Gastrocnemius medialis (tissue), 4 donors: ENCODE data around the gene MNAT1.

Experiments used
- CTCF ChIP-seq, 5 experiments: fragments of 450-650 bp in 3 of 5; fragments of 200-600 bp in 2 of 5; sonication (generic) in 2 of 5; IDR thresholded peaks in 4 of 5; conservative IDR thresholded peaks in 1 of 5; 1 replicate in 4 of 5; 2 replicates in 1 of 5; pipeline ENCODE4 v1.5.1; 2016 to 2019; ENCODE audit warnings: antibody characterized with exemption in 5 of 5, mild to moderate bottlenecking in 3 of 5, moderate library complexity in 3 of 5
- POLR2A ChIP-seq, 2 donors: fragments of 450-650 bp; IDR thresholded peaks; one replicate each; pipeline ENCODE4 v1.6.1; 2017; ENCODE audit warnings: antibody characterized with exemption in 2 of 2, mild to moderate bottlenecking in 2 of 2, moderate library complexity in 2 of 2

- TF ChIP-seq CTCF (IDR thresholded peaks at IDR 0.05 in 4 of 5, conservative IDR thresholded peaks at IDR 0.05 in 1 of 5) (no peak), POLR2A (IDR thresholded peaks at IDR 0.05) (no peak)
Observed at GRCh38 chr14:60859525-60859924, 125.0 kb downstream of the MNAT1 start.
